K562 (cell line): ENCODE data around the gene SIRPA. TPM values are rescaled to one million over a fixed set of nuclear protein-coding genes. Genes with fewer than 3 reads are reported as not detected.

Experiments
- ATAC-seq: fragments of 200-7000 bp; cut with Tn5 transposase; 3 replicates; pipeline ENCODE4 v1.9.1; 2020; ENCODE audit warnings: moderate library complexity
- BruUV-seq: library from RNA; stranded (reverse); fragments of 400-500 nt; replicated peaks from 2 replicates; lab custom pipeline; 2021; lab: Mats Ljungman, UMichigan
- CTCF ChIA-PET: fragments of 300-600 bp; formaldehyde crosslinking; extraction: SDS; loops from one replicate; lab custom pipeline; 2021; ENCODE audit warnings: low intra/inter-chr PET ratio; lab: Yijun Ruan, JAX
- POLR2A ChIA-PET: fragments of 300-600, 350-650 bp; sonication (Branson Sonifier 250); formaldehyde crosslinking; extraction: SDS; loops from one replicate; lab custom pipeline; 2021; ENCODE audit warnings: antibody characterized with exemption, inconsistent platforms; lab: Yijun Ruan, JAX
- DNase-seq, 4 experiments: peaks; one replicate each; pipeline versions ENCODE4 v3.0.0 to v3.0.0-alpha.2; 2011 to 2018; ENCODE audit warnings: low spot score in 3 of 4, mixed read lengths in 3 of 4; ENCODE audit errors: extremely low read depth in 1 of 4
- FAIRE-seq: peaks from 2 replicates; lab custom pipeline; 2011; peaks lifted over from hg19 to GRCh38; lab: Jason Lieb, UNC
- H2AFZ ChIP-seq: 2 replicates; pipeline ENCODE4 v1.6.0; 2011; ENCODE audit warnings: low read depth, low read length, control low read depth, inconsistent platforms
- H3K27ac ChIP-seq: fragments of 200-600 bp; 3 replicates; pipeline ENCODE4 v1.8.0; 2011; ENCODE audit warnings: low read depth, mild to moderate bottlenecking, control low read depth, inconsistent platforms, low read length, moderate library complexity, mixed read lengths; ENCODE audit errors: extremely low read depth
- H3K27me3 ChIP-seq, 2 experiments: fragments of 300-600 bp in 1 of 2; 2 replicates in 1 of 2; 3 replicates in 1 of 2; pipeline versions ENCODE4 v1.6.0 to v1.8.0; 2011; ENCODE audit warnings: inconsistent platforms in 2 of 2, low read length in 2 of 2, mild to moderate bottlenecking in 1 of 2, mixed read lengths in 1 of 2, moderate library complexity in 1 of 2; ENCODE audit not compliant: control insufficient read depth in 2 of 2, insufficient read depth in 2 of 2
- H3K36me3 ChIP-seq: fragments of 300-600 bp; 3 replicates; pipeline ENCODE4 v1.8.0; 2011; ENCODE audit warnings: mild to moderate bottlenecking, low read length, inconsistent platforms; ENCODE audit not compliant: control insufficient read depth, insufficient read depth
- H3K4me1 ChIP-seq, 2 experiments: fragments of 200-600 bp in 1 of 2; replicated peaks in 1 of 2; 2 replicates in 1 of 2; 3 replicates in 1 of 2; pipeline versions ENCODE4 v1.5.1 to v1.8.0; 2011; ENCODE audit warnings: inconsistent platforms in 2 of 2, low read length in 2 of 2, mild to moderate bottlenecking in 1 of 2, mixed read lengths in 1 of 2, moderate library complexity in 1 of 2; ENCODE audit not compliant: control insufficient read depth in 2 of 2, insufficient read depth in 2 of 2
- H3K4me2 ChIP-seq: 2 replicates; pipeline ENCODE4 v1.6.1; 2011; ENCODE audit warnings: low read length, control low read depth, inconsistent platforms, mixed read lengths; ENCODE audit not compliant: insufficient read depth
- H3K4me3 ChIP-seq: fragments of 200-600 bp; sonication (generic), shearing (Covaris generic); 2 replicates; pipeline ENCODE4 v1.5.1; 2016; ENCODE audit warnings: control low read depth, inconsistent platforms
- H3K79me2 ChIP-seq: fragments of 200-600 bp; 3 replicates; pipeline ENCODE4 v1.8.0; 2011; ENCODE audit warnings: low read length, inconsistent platforms; ENCODE audit not compliant: control insufficient read depth, insufficient read depth
- H3K9ac ChIP-seq, 2 experiments: 2 replicates each; pipeline versions ENCODE4 v1.6.0 to v1.6.1; 2011; ENCODE audit warnings: low read depth in 2 of 2, low read length in 2 of 2, control low read depth in 1 of 2, inconsistent platforms in 1 of 2, mild to moderate bottlenecking in 1 of 2, mixed read lengths in 1 of 2; ENCODE audit not compliant: insufficient read depth in 1 of 2
- H3K9me1 ChIP-seq: one replicate; pipeline ENCODE4 v1.6.0; 2011; ENCODE audit warnings: inconsistent platforms, mild to moderate bottlenecking, low read length, moderate library complexity; ENCODE audit not compliant: control insufficient read depth, insufficient read depth
- H3K9me3 ChIP-seq: replicated peaks from 2 replicates; pipeline ENCODE4 v1.5.1; 2011; ENCODE audit warnings: low read depth, low read length, inconsistent platforms; ENCODE audit not compliant: control insufficient read depth, insufficient read depth
- H4K20me1 ChIP-seq: replicated peaks from 2 replicates; pipeline ENCODE4 v1.6.1; 2011; ENCODE audit warnings: low read length, inconsistent platforms, mixed read lengths; ENCODE audit not compliant: control insufficient read depth, insufficient read depth
- CHD4 ChIP-seq: fragments of 200-600 bp; sonication (generic); IDR thresholded peaks from 3 replicates; pipeline ENCODE4 v1.6.1; 2012; ENCODE audit warnings: low read depth, mild to moderate bottlenecking, mixed read lengths, low read length, inconsistent platforms; ENCODE audit not compliant: insufficient read depth, insufficient replicate concordance, poor library complexity, severe bottlenecking
- DPF2 ChIP-seq: fragments of 450-650 bp; IDR thresholded peaks from 2 replicates; pipeline ENCODE4 v1.6.1; 2016
- KLF6 ChIP-seq: fragments of 250-450 bp; sonication (Bioruptor Pico); IDR thresholded peaks from 2 replicates; pipeline ENCODE4 v1.4.0; 2020; ENCODE audit warnings: mild to moderate bottlenecking, moderate library complexity, borderline replicate concordance
- LEF1 ChIP-seq: fragments of 450-650 bp; IDR thresholded peaks from 2 replicates; pipeline ENCODE4 v1.6.1; 2016; ENCODE audit warnings: mild to moderate bottlenecking
- RBFOX2 ChIP-seq: fragments of 200-400 bp; formaldehyde crosslinking; IDR thresholded peaks from 2 replicates; pipeline ENCODE4 v1.6.1; 2017; ENCODE audit warnings: low read depth, mild to moderate bottlenecking, low read length, moderate library complexity
- RCOR1 ChIP-seq, 2 experiments: IDR thresholded peaks; 2 replicates each; pipeline ENCODE4 v1.6.1; 2012; ENCODE audit warnings: low read depth in 2 of 2, low read length in 2 of 2, borderline replicate concordance in 1 of 2, improper control_type of control experiment in 1 of 2
- RFX7 ChIP-seq: fragments of 250-450 bp; sonication (Bioruptor Pico); IDR thresholded peaks from 2 replicates; pipeline ENCODE4 v1.5.1; 2021; ENCODE audit warnings: mild to moderate bottlenecking
- SMARCC2 ChIP-seq: fragments of 450-650 bp; IDR thresholded peaks from 2 replicates; pipeline ENCODE4 v1.6.1; 2017; ENCODE audit warnings: antibody characterized with exemption, moderate library complexity, mild to moderate bottlenecking, low read depth
- U2AF1 ChIP-seq: fragments of 200-400 bp; formaldehyde crosslinking; optimal IDR thresholded peaks from 2 replicates; pipeline ENCODE3; 2017; ENCODE audit warnings: mild to moderate bottlenecking, low read depth, low read length, moderate library complexity
- ZNF79 ChIP-seq: fragments of 250-450 bp; sonication (Bioruptor Pico); IDR thresholded peaks from 2 replicates; pipeline ENCODE4 v1.4.0; 2020; ENCODE audit warnings: low read depth, mild to moderate bottlenecking, moderate library complexity
- WGBS: fragments of 100-300 bp; shearing (Covaris generic); methylation state at CpG from one replicate; pipeline ENCODE4 v1.1.6; 2016; ENCODE audit warnings: low coverage, mixed read lengths; ENCODE audit not compliant: insufficient coverage; ENCODE audit errors: missing lambda C conversion rate; 5-methylcytosine and 5-hydroxymethylcytosine counted together
- in situ Hi-C: fragments of 300-500 bp; cut with MboI; formaldehyde crosslinking; loops from 4 replicates; pipeline ENCODE4 v1.15.0; 2018; ENCODE audit warnings: inconsistent platforms, mixed read lengths
- intact Hi-C: fragments of 100-400 bp; cut with micrococcal nuclease; formaldehyde crosslinking; loops from 2 replicates; pipeline ENCODE4 v1.14.2; 2022
- polyA plus RNA-seq, 8 experiments: library from polyadenylated mRNA; depleted of rRNA in 4 of 8; stranded (reverse) in 5 of 8; unstranded in 3 of 8; fragments of >200 nt; fragmentation: Nextera tagmentation in 2 of 8; fragmentation: Illumina TruSeq in 1 of 8; extraction: Ambion mirVana in 2 of 8; extraction: Trizol in 1 of 8; gene quantifications; 2 replicates each; pipeline versions ENCODE4 v1.2.1 to v1.2.3, GENCODE V29; 2011 to 2014; ENCODE audit warnings: inconsistent platforms in 1 of 8, missing spikeins in 1 of 8
- total RNA-seq, 7 experiments: library from RNA; depleted of rRNA in 6 of 7; stranded (reverse); fragments of >200 nt in 6 of 7; fragmentation: Illumina TruSeq in 2 of 7; extraction: Trizol in 2 of 7; gene quantifications; 2 replicates each; pipeline versions ENCODE4 v1.2.1 to v1.2.3, GENCODE V29; 2011 to 2021; ENCODE audit warnings: low replicate concordance in 1 of 7
- TF ChIP-seq, protein P1 (sequence below), 2 experiments: fragments of 250-450 bp in 1 of 2; fragments of 450-650 bp in 1 of 2; sonication (Bioruptor Pico) in 1 of 2; IDR thresholded peaks; 2 replicates each; pipeline versions ENCODE4 v1.6.1 to v1.8.0; 2016 to 2021; ENCODE audit warnings: mild to moderate bottlenecking in 2 of 2, moderate library complexity in 2 of 2, missing compliant biosample characterization in 1 of 2, missing genetic modification characterization in 1 of 2
- TF ChIP-seq, protein P2 (sequence below): fragments of 250-450 bp; sonication (Bioruptor Pico); IDR thresholded peaks from 2 replicates; pipeline ENCODE4 v1.8.0; 2022; ENCODE audit warnings: inconsistent platforms, mild to moderate bottlenecking, moderate library complexity, borderline replicate concordance
- TF ChIP-seq, protein P3 (sequence below): fragments of 150-350 bp; conservative IDR thresholded peaks from 2 replicates; pipeline ENCODE4 v1.6.1; 2014; ENCODE audit warnings: low read length
- TF ChIP-seq, protein P4 (sequence below): fragments of 250-450 bp; sonication (Bioruptor Pico); IDR thresholded peaks from 2 replicates; pipeline ENCODE4 v1.5.0; 2021; ENCODE audit warnings: mild to moderate bottlenecking, borderline replicate concordance

Gene SIRPA
- total and polyA plus RNA-seq, 9 of the 15 experiments (the other 6 are each of a cell fraction or from before 2014, with no cell fraction given), result 0.01 to 0.40 (median 0.11) TPM; not detected in 2

DNA sequence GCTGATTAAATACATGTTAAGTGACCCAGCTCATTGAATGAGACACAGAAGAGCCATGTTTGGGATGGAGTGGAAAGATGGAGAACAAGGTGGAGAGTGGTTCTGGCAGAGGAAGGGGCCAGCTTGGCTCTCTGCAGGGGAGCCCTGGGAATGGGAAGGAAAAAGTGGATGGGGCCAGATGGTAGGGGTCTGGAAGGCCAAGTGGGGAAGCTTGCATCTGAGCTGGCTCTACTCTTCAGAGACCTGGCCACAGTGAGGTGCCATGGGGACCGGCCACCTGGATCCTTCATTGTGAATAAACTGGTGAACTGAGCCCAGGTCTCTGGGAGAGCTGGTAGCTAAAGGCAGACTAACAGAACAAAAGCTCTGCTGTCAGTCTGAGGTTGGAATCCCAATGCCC is 48.9 kb upstream of the SIRPA start (continued):
- TF ChIP-seq DPF2 (no peak), RCOR1 (IDR thresholded peaks at IDR 0.05; ENCODE audit: borderline replicate concordance in 1 of 2, low read depth in 2 of 2, low read length in 2 of 2) (no peak), CHD4 (no peak), RFX7 (no peak), LEF1 (no peak), KLF6 (CRISPR knock-in tag) (no peak)
- TF ChIP-seq, protein P1, sequence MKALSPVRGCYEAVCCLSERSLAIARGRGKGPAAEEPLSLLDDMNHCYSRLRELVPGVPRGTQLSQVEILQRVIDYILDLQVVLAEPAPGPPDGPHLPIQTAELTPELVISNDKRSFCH (CRISPR knock-in tag; IDR thresholded peaks at IDR 0.05), result no peak
- TF ChIP-seq, protein P1 (tag; IDR thresholded peaks at IDR 0.05), result no peak
- TF ChIP-seq, protein P2, sequence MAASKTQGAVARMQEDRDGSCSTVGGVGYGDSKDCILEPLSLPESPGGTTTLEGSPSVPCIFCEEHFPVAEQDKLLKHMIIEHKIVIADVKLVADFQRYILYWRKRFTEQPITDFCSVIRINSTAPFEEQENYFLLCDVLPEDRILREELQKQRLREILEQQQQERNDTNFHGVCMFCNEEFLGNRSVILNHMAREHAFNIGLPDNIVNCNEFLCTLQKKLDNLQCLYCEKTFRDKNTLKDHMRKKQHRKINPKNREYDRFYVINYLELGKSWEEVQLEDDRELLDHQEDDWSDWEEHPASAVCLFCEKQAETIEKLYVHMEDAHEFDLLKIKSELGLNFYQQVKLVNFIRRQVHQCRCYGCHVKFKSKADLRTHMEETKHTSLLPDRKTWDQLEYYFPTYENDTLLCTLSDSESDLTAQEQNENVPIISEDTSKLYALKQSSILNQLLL, result no peak
- TF ChIP-seq, all 486 proteins: peak for 0

DNA sequence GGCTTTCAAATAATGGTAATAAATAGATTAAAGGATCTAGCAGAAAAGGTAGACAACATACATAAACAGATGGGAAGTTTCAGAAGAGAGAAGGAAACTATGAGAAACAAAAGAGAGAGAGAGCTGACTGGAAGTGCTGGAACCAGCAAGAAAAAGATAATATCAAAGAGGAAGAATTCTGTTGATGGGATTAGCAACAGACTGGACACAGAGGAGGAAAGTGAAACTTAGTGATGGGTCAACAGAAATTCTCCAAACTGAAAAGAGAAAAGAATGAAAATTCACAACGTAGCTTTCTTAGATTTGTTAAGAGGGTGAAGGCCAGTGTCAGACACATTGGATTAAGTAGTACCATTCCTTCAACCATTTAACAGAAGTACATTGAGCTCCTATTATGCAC is 48.3 kb upstream of the SIRPA start:
- Histone ChIP-seq H2AFZ (no peak overlapping the region), H3K4me1 (no peaks in the 10 kb centered on the region), H3K9me3 (no peaks in the 10 kb centered on the region), H3K36me3 (no peaks in the 10 kb centered on the region), H3K9ac (no peak overlapping the region), H3K9me1 (no peaks in the 10 kb centered on the region), H3K27ac (no peak overlapping the region), H3K79me2 (no peaks in the 10 kb centered on the region), H3K4me3 (no peak overlapping the region), H4K20me1 (no peaks in the 10 kb centered on the region), H3K27me3 (no peaks in the 10 kb centered on the region), H3K4me2 (no peak overlapping the region)
- in situ Hi-C loops (no loop called here), intact Hi-C loops (no loop called here)
- DNase-seq (no peak), FAIRE-seq (no peak), ATAC-seq (no peak)
- ChIA-PET CTCF (no interaction called here), POLR2A (no interaction called here)
- no TSS peak for BruUV-seq
- 0% methylated on average over 1 of the region's 1 CpG for WGBS
- TF ChIP-seq, protein P3, sequence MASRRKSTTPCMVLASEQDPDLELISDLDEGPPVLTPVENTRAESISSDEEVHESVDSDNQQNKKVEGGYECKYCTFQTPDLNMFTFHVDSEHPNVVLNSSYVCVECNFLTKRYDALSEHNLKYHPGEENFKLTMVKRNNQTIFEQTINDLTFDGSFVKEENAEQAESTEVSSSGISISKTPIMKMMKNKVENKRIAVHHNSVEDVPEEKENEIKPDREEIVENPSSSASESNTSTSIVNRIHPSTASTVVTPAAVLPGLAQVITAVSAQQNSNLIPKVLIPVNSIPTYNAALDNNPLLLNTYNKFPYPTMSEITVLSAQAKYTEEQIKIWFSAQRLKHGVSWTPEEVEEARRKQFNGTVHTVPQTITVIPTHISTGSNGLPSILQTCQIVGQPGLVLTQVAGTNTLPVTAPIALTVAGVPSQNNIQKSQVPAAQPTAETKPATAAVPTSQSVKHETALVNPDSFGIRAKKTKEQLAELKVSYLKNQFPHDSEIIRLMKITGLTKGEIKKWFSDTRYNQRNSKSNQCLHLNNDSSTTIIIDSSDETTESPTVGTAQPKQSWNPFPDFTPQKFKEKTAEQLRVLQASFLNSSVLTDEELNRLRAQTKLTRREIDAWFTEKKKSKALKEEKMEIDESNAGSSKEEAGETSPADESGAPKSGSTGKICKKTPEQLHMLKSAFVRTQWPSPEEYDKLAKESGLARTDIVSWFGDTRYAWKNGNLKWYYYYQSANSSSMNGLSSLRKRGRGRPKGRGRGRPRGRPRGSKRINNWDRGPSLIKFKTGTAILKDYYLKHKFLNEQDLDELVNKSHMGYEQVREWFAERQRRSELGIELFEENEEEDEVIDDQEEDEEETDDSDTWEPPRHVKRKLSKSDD, result no peak
- TF ChIP-seq ZNF79 (CRISPR knock-in tag) (no peak), U2AF1 (no peak), RBFOX2 (no peak), SMARCC2 (no peak)
- TF ChIP-seq, protein P4, sequence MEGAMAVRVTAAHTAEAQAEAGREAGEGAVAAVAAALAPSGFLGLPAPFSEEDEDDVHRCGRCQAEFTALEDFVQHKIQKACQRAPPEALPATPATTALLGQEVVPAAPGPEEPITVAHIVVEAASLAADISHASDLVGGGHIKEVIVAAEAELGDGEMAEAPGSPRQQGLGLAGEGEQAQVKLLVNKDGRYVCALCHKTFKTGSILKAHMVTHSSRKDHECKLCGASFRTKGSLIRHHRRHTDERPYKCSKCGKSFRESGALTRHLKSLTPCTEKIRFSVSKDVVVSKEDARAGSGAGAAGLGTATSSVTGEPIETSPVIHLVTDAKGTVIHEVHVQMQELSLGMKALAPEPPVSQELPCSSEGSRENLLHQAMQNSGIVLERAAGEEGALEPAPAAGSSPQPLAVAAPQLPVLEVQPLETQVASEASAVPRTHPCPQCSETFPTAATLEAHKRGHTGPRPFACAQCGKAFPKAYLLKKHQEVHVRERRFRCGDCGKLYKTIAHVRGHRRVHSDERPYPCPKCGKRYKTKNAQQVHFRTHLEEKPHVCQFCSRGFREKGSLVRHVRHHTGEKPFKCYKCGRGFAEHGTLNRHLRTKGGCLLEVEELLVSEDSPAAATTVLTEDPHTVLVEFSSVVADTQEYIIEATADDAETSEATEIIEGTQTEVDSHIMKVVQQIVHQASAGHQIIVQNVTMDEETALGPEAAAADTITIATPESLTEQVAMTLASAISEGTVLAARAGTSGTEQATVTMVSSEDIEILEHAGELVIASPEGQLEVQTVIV (CRISPR knock-in tag), result no peak
